Lower leg skin (tissue), 3 donors: ENCODE data around the gene C4orf50.

Source experiments
- CTCF ChIP-seq, 3 donors: fragments of 450-650 bp; IDR thresholded peaks; one replicate each; pipeline ENCODE4 v1.5.1; 2016; ENCODE audit warnings: antibody characterized with exemption in 3 of 3, mild to moderate bottlenecking in 3 of 3, moderate library complexity in 2 of 3
- POLR2A ChIP-seq, 2 donors: fragments of 450-650 bp; IDR thresholded peaks; one replicate each; pipeline ENCODE4 v1.6.1; 2016 to 2017; ENCODE audit warnings: antibody characterized with exemption in 2 of 2, mild to moderate bottlenecking in 1 of 2, moderate library complexity in 1 of 2

GRCh38 chr4:6010789-6011188 is 7.4 kb downstream of the C4orf50 start:
- TF ChIP-seq CTCF (IDR thresholded peaks at IDR 0.05) (no peak), POLR2A (IDR thresholded peaks at IDR 0.05) (no peak)
